ENCODE measurements around the gene RSPH6A.

DNA sequence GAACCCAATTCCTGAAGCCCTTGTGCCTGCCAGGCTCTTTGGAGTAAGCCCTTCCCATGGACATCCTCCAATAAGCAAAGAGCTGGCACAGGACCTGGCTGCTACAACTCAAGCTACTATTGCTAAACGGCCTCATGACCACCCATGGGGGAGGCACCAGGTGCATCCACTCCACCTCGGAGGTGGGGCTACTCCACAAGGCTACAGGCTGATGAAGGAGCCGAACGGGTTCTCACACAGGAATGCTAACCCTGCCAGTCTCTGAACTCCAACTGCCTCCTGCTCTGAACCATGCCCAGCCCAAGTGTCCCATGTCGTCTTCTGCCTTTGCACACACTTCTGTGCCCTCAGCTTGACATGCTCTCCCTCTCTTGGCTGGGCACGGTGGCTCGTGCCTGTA is 37.9 kb upstream of the RSPH6A start:
- TF ChIP-seq POLR2AphosphoS5 (IDR thresholded peaks at IDR 0.05) (no peak), CTCF (IDR thresholded peaks at IDR 0.05) (no peak), POLR2A (IDR thresholded peaks at IDR 0.05; ENCODE audit: low read depth) (no peak)
